Kidney epithelial cell (primary cell): ENCODE results near the gene ZNF207. TPM values are rescaled to one million over a fixed set of nuclear protein-coding genes. Genes with fewer than 3 reads are reported as not detected.
"Not testable (repeated sequence)": the region's sequence is repeated elsewhere in the genome, so short reads cannot be mapped to it uniquely, and the experiment has no call there.

Experiments
- DNase-seq: peaks from one replicate; pipeline ENCODE4 v3.0.0-alpha.2; 2010; ENCODE audit warnings: low read depth
- H3K27me3 ChIP-seq: 2 replicates; pipeline ENCODE4 v1.6.0; 2011; ENCODE audit warnings: low read length; ENCODE audit not compliant: control insufficient read depth, insufficient read depth
- H3K36me3 ChIP-seq: 2 replicates; pipeline ENCODE4 v1.5.1; 2011; ENCODE audit warnings: low read length; ENCODE audit not compliant: control insufficient read depth, insufficient read depth
- H3K4me3 ChIP-seq: 2 replicates; pipeline ENCODE4 v1.5.1; 2011; ENCODE audit warnings: low read depth, mild to moderate bottlenecking, control low read depth, low read length
- CTCF ChIP-seq: IDR thresholded peaks from 2 replicates; pipeline ENCODE4 v1.5.1; 2011; ENCODE audit warnings: mild to moderate bottlenecking, moderate library complexity, low read length, control low read depth, inconsistent platforms; ENCODE audit not compliant: insufficient read depth, poor library complexity, severe bottlenecking
- total RNA-seq: library from RNA; depleted of rRNA; stranded (reverse); fragments of >200 nt; gene quantifications from 2 replicates; pipeline ENCODE4 v1.2.3, GENCODE V29; 2015

Gene ZNF207
- total RNA-seq, 1 donor from 2014 or later, result 160 TPM

GRCh38 chr17:32307658-32308057, 42.3 kb upstream of the ZNF207 start:
- no peak for TF ChIP-seq CTCF
- Histone ChIP-seq H3K36me3 (no peaks in the 10 kb centered on the region), H3K27me3 (peaks cover 5% of the 10 kb centered on the region), H3K4me3 (no peak overlapping the region)
- DNase-seq, result no peak

- TF ChIP-seq CTCF, result no peak
- DNase-seq, result no peak
- H3K36me3 ChIP-seq, result no peaks in the 10 kb centered on the region
- H3K4me3 ChIP-seq, result no peak overlapping the region
- peaks cover 4% of the 10 kb centered on the region for H3K27me3 ChIP-seq
Measured at GRCh38 chr17:32311028-32311536, 38.9 kb upstream of the ZNF207 start.

GRCh38 chr17:32314636-32315035, 35.3 kb upstream of the ZNF207 start:
- peaks cover 2% of the 10 kb centered on the region for H3K27me3 ChIP-seq

GRCh38 chr17:32315171-32315570, 34.8 kb upstream of the ZNF207 start:
- DNase-seq, result no peak
- no peaks in the 10 kb centered on the region for H3K36me3 ChIP-seq
- peaks cover 2% of the 10 kb centered on the region for H3K27me3 ChIP-seq
- no peak for TF ChIP-seq CTCF
- H3K4me3 ChIP-seq, result no peak overlapping the region

More at GRCh38 chr17:32314636-32315035, 35.3 kb upstream of the ZNF207 start:
- no peak for DNase-seq
- H3K36me3 ChIP-seq, result no peaks in the 10 kb centered on the region
- TF ChIP-seq CTCF, result no peak
- no peak overlapping the region for H3K4me3 ChIP-seq

- not testable (repeated sequence) for DNase-seq, H3K36me3 ChIP-seq, H3K4me3 ChIP-seq, H3K27me3 ChIP-seq
Measured at GRCh38 chr17:32316653-32317052, 33.3 kb upstream of the ZNF207 start.

- DNase-seq, result no peak
- Histone ChIP-seq H3K36me3 (no peaks in the 10 kb centered on the region), H3K4me3 (no peak overlapping the region), H3K27me3 (peaks cover 2% of the 10 kb centered on the region)
- no peak for TF ChIP-seq CTCF
Measured at GRCh38 chr17:32317353-32317752, 32.6 kb upstream of the ZNF207 start.

GRCh38 chr17:32318071-32318470, 31.9 kb upstream of the ZNF207 start:
- DNase-seq, result no peak
- Histone ChIP-seq H3K27me3 (peaks cover 2% of the 10 kb centered on the region), H3K36me3 (no peaks in the 10 kb centered on the region), H3K4me3 (no peak overlapping the region)
- TF ChIP-seq CTCF, result no peak
